ENCODE measurements around the gene NLRX1.
"Not testable (repeated sequence)": the region's sequence is repeated elsewhere in the genome, so short reads cannot be mapped to it uniquely, and the experiment has no call there.

- peak in 1 of 2 donors; percentile 11 for TF ChIP-seq POLR2A (IDR thresholded peaks at IDR 0.05)
- TF ChIP-seq, protein P1, sequence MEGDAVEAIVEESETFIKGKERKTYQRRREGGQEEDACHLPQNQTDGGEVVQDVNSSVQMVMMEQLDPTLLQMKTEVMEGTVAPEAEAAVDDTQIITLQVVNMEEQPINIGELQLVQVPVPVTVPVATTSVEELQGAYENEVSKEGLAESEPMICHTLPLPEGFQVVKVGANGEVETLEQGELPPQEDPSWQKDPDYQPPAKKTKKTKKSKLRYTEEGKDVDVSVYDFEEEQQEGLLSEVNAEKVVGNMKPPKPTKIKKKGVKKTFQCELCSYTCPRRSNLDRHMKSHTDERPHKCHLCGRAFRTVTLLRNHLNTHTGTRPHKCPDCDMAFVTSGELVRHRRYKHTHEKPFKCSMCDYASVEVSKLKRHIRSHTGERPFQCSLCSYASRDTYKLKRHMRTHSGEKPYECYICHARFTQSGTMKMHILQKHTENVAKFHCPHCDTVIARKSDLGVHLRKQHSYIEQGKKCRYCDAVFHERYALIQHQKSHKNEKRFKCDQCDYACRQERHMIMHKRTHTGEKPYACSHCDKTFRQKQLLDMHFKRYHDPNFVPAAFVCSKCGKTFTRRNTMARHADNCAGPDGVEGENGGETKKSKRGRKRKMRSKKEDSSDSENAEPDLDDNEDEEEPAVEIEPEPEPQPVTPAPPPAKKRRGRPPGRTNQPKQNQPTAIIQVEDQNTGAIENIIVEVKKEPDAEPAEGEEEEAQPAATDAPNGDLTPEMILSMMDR (IDR thresholded peaks at IDR 0.05), result not testable (repeated sequence)
These were observed 22.7 kb downstream of the NLRX1 start for GRCh38 chr11:119191265-119191664.
